Measurements from ENCODE around the gene ICE2. TPM values are rescaled to one million over a fixed set of nuclear protein-coding genes. Genes with fewer than 3 reads are reported as not detected.

ICE2 gene
- total and polyA plus RNA-seq, 7 experiments from 2014 or later: 44.8 to 70.9 (median 54.7) TPM

GRCh38 chr15:60382773-60383674, 95.9 kb downstream of the ICE2 start:
- H3K36me3 Mint-ChIP-seq: peaks cover 0 to 41% (median 14%) of the 10 kb centered on the region in 5 donors
- no peaks in the 10 kb centered on the region for H3K36me3 ChIP-seq (ENCODE audit: control insufficient read depth in 2 of 3, insufficient read depth in 3 of 3, low read length in 3 of 3)

GRCh38 chr15:60381148-60381788, 97.7 kb downstream of the ICE2 start:
- Histone ChIP-seq H3K4me3 (ENCODE audit: low read length) (no peak overlapping the region), H3K36me3 (ENCODE audit: control insufficient read depth in 2 of 3, insufficient read depth in 3 of 3, low read length in 3 of 3) (peaks cover 0 to 8% (median 4%) of the 10 kb centered on the region in 3 experiments), H3K27ac (ENCODE audit: low read depth, low read length) (no peak overlapping the region), H3K4me1 (ENCODE audit: control insufficient read depth in 2 of 2, insufficient read depth in 2 of 2, low read length in 2 of 2) (no peaks in the 10 kb centered on the region), H3K27me3 (ENCODE audit: control insufficient read depth in 2 of 2, insufficient read depth in 2 of 2, low read length in 2 of 2) (no peaks in the 10 kb centered on the region), H3K9me3 (ENCODE audit: control insufficient read depth in 2 of 3, low read length in 3 of 3) (no peaks in the 10 kb centered on the region)
- CTCF ChIA-PET: no interaction called here
- Mint-ChIP-seq H3K9me3 (no peaks in the 10 kb centered on the region), H3K4me1 (peaks cover 0 to 15% (median 0%) of the 10 kb centered on the region in 7 donors), H3K27me3 (no peaks in the 10 kb centered on the region), H3K27ac (peak overlapping the region in 1 of 9 donors; percentile 65), H3K36me3 (peaks cover 0 to 36% (median 18%) of the 10 kb centered on the region in 5 donors), H3K4me3 (no peak overlapping the region)
- ATAC-seq (no peak), DNase-seq (no peak)
- intact Hi-C loops (cut with micrococcal nuclease): no loop called here
- POLR2A ChIA-PET: no interaction called here

More at GRCh38 chr15:60382773-60383674, 95.9 kb downstream of the ICE2 start:
- intact Hi-C loops (cut with micrococcal nuclease): no loop called here
- no peaks in the 10 kb centered on the region for H3K9me3 ChIP-seq (ENCODE audit: control insufficient read depth in 2 of 3, low read length in 3 of 3)
- no peaks in the 10 kb centered on the region for H3K27me3 Mint-ChIP-seq
- ATAC-seq (no peak), DNase-seq (no peak)
- no peaks in the 10 kb centered on the region for H3K9me3 Mint-ChIP-seq
- no peaks in the 10 kb centered on the region for H3K27me3 ChIP-seq (ENCODE audit: control insufficient read depth in 2 of 2, insufficient read depth in 2 of 2, low read length in 2 of 2)
- CTCF ChIA-PET: no interaction called here
- H3K4me1 Mint-ChIP-seq: peaks cover 0 to 29% (median 2%) of the 10 kb centered on the region in 7 donors
- POLR2A ChIA-PET: interaction anchor here (0.5 kb wide), 1 partner anchor 242 kb away, joined by 3 read pairs; no protein-coding TSS in a partner anchor
- no peak overlapping the region for H3K4me3 Mint-ChIP-seq
- peak overlapping the region in 1 of 9 donors; percentile 7 for H3K27ac Mint-ChIP-seq
- H3K4me3 ChIP-seq (ENCODE audit: low read length): no peak overlapping the region
- no peaks in the 10 kb centered on the region for H3K4me1 ChIP-seq (ENCODE audit: control insufficient read depth in 2 of 2, insufficient read depth in 2 of 2, low read length in 2 of 2)
- H3K27ac ChIP-seq (ENCODE audit: low read depth, low read length): no peak overlapping the region

- ChIA-PET CTCF (no interaction called here), POLR2A (no interaction called here)
- Histone ChIP-seq H3K27ac (ENCODE audit: low read depth, low read length) (no peak overlapping the region), H3K4me3 (ENCODE audit: low read length) (no peak overlapping the region), H3K9me3 (ENCODE audit: control insufficient read depth in 2 of 3, low read length in 3 of 3) (no peaks in the 10 kb centered on the region), H3K36me3 (ENCODE audit: control insufficient read depth in 2 of 3, insufficient read depth in 3 of 3, low read length in 3 of 3) (peaks cover 0 to 8% (median 4%) of the 10 kb centered on the region in 3 experiments), H3K4me1 (ENCODE audit: control insufficient read depth in 2 of 2, insufficient read depth in 2 of 2, low read length in 2 of 2) (no peaks in the 10 kb centered on the region), H3K27me3 (ENCODE audit: control insufficient read depth in 2 of 2, insufficient read depth in 2 of 2, low read length in 2 of 2) (no peaks in the 10 kb centered on the region)
- Mint-ChIP-seq H3K4me3 (no peak overlapping the region), H3K27ac (no peak overlapping the region), H3K4me1 (peaks cover 0 to 16% (median 0%) of the 10 kb centered on the region in 7 donors), H3K27me3 (no peaks in the 10 kb centered on the region), H3K9me3 (no peaks in the 10 kb centered on the region), H3K36me3 (peaks cover 0 to 35% (median 18%) of the 10 kb centered on the region in 5 donors)
- ATAC-seq (no peak), DNase-seq (no peak)
- intact Hi-C loops (cut with micrococcal nuclease): no loop called here
These were observed 99.2 kb downstream of the ICE2 start for GRCh38 chr15:60379525-60380274.

- ATAC-seq (no peak), DNase-seq (no peak)
- Histone ChIP-seq H3K27ac (ENCODE audit: low read depth, low read length) (no peak overlapping the region), H3K4me3 (ENCODE audit: low read length) (no peak overlapping the region), H3K4me1 (ENCODE audit: control insufficient read depth in 2 of 2, insufficient read depth in 2 of 2, low read length in 2 of 2) (no peaks in the 10 kb centered on the region), H3K9me3 (ENCODE audit: control insufficient read depth in 2 of 3, low read length in 3 of 3) (no peaks in the 10 kb centered on the region), H3K36me3 (ENCODE audit: control insufficient read depth in 2 of 3, insufficient read depth in 3 of 3, low read length in 3 of 3) (peaks cover 0 to 8% (median 4%) of the 10 kb centered on the region in 3 experiments), H3K27me3 (ENCODE audit: control insufficient read depth in 2 of 2, insufficient read depth in 2 of 2, low read length in 2 of 2) (no peaks in the 10 kb centered on the region)
- intact Hi-C loops (cut with micrococcal nuclease): no loop called here
- CTCF ChIA-PET: no interaction called here
- POLR2A ChIA-PET: no interaction called here
- H3K36me3 Mint-ChIP-seq: peaks cover 0 to 34% (median 15%) of the 10 kb centered on the region in 5 donors
- no peak overlapping the region for H3K4me3 Mint-ChIP-seq
- no peaks in the 10 kb centered on the region for H3K9me3 Mint-ChIP-seq
- H3K4me1 Mint-ChIP-seq: peaks cover 0 to 16% (median 0%) of the 10 kb centered on the region in 7 donors
- H3K27me3 Mint-ChIP-seq: no peaks in the 10 kb centered on the region
- no peak overlapping the region for H3K27ac Mint-ChIP-seq
These were observed 99.8 kb downstream of the ICE2 start for GRCh38 chr15:60379185-60379524.

GRCh38 chr15:60376677-60377095, 102.3 kb downstream of the ICE2 start:
- H3K27me3 Mint-ChIP-seq: no peaks in the 10 kb centered on the region
- intact Hi-C loops (cut with micrococcal nuclease): no loop called here
- Histone ChIP-seq H3K4me3 (ENCODE audit: low read length) (no peak overlapping the region), H3K27me3 (ENCODE audit: control insufficient read depth in 2 of 2, insufficient read depth in 2 of 2, low read length in 2 of 2) (no peaks in the 10 kb centered on the region), H3K4me1 (ENCODE audit: control insufficient read depth in 2 of 2, insufficient read depth in 2 of 2, low read length in 2 of 2) (no peaks in the 10 kb centered on the region), H3K9me3 (ENCODE audit: control insufficient read depth in 2 of 3, low read length in 3 of 3) (no peaks in the 10 kb centered on the region), H3K27ac (ENCODE audit: low read depth, low read length) (no peak overlapping the region), H3K36me3 (ENCODE audit: control insufficient read depth in 2 of 3, insufficient read depth in 3 of 3, low read length in 3 of 3) (peaks cover 0 to 8% (median 4%) of the 10 kb centered on the region in 3 experiments)
- peaks cover 0 to 15% (median 0%) of the 10 kb centered on the region in 7 donors for H3K4me1 Mint-ChIP-seq
- ChIA-PET POLR2A (interaction anchor here (0.7 kb wide), 2 partner anchors 23 to 102 kb away, joined by 3 read pairs; no protein-coding TSS in a partner anchor), CTCF (no interaction called here)
- no peak overlapping the region for H3K27ac Mint-ChIP-seq
- no peaks in the 10 kb centered on the region for H3K9me3 Mint-ChIP-seq
- H3K4me3 Mint-ChIP-seq: no peak overlapping the region
- DNase-seq (no peak), ATAC-seq (no peak)
- H3K36me3 Mint-ChIP-seq: peaks cover 0 to 35% (median 14%) of the 10 kb centered on the region in 5 donors

- CTCF ChIA-PET: interaction anchor here (2.4 kb wide), 1 partner anchor 15 kb away, joined by 5 read pairs; no protein-coding TSS in a partner anchor
- no peaks in the 10 kb centered on the region for H3K4me1 ChIP-seq (ENCODE audit: control insufficient read depth in 2 of 2, insufficient read depth in 2 of 2, low read length in 2 of 2)
- Mint-ChIP-seq H3K9me3 (no peaks in the 10 kb centered on the region), H3K4me3 (no peak overlapping the region), H3K27ac (no peak overlapping the region), H3K36me3 (peaks cover 0 to 39% (median 11%) of the 10 kb centered on the region in 5 donors), H3K4me1 (peaks cover 0 to 20% (median 0%) of the 10 kb centered on the region in 7 donors), H3K27me3 (no peaks in the 10 kb centered on the region)
- no peaks in the 10 kb centered on the region for H3K27me3 ChIP-seq (ENCODE audit: control insufficient read depth in 2 of 2, insufficient read depth in 2 of 2, low read length in 2 of 2)
- no peak overlapping the region for H3K27ac ChIP-seq (ENCODE audit: low read depth, low read length)
- no peak overlapping the region for H3K4me3 ChIP-seq (ENCODE audit: low read length)
- intact Hi-C loops (cut with micrococcal nuclease): no loop called here
- peaks cover 0 to 8% (median 4%) of the 10 kb centered on the region in 3 experiments for H3K36me3 ChIP-seq (ENCODE audit: control insufficient read depth in 2 of 3, insufficient read depth in 3 of 3, low read length in 3 of 3)
- POLR2A ChIA-PET: interaction anchor here (0.6 kb wide), 1 partner anchor 1326 kb away, joined by 3 read pairs; no protein-coding TSS in a partner anchor
- H3K9me3 ChIP-seq (ENCODE audit: control insufficient read depth in 2 of 3, low read length in 3 of 3): no peaks in the 10 kb centered on the region
- no peak for DNase-seq
- no peak for ATAC-seq
These were observed 103.6 kb downstream of the ICE2 start for GRCh38 chr15:60375306-60375705.
